GM21786 (cell line): Measurements from ENCODE around the gene OBSCN.
A peak's percentile ranks its signal among the peaks of the same experiment; 100 is the strongest.

Experiments used
- ATAC-seq: cut with Tn5 transposase; IDR thresholded peaks from one replicate; pipeline ENCODE4 v1.9.1; 2021; ENCODE audit not compliant: unreplicated experiment

OBSCN gene, protein sequence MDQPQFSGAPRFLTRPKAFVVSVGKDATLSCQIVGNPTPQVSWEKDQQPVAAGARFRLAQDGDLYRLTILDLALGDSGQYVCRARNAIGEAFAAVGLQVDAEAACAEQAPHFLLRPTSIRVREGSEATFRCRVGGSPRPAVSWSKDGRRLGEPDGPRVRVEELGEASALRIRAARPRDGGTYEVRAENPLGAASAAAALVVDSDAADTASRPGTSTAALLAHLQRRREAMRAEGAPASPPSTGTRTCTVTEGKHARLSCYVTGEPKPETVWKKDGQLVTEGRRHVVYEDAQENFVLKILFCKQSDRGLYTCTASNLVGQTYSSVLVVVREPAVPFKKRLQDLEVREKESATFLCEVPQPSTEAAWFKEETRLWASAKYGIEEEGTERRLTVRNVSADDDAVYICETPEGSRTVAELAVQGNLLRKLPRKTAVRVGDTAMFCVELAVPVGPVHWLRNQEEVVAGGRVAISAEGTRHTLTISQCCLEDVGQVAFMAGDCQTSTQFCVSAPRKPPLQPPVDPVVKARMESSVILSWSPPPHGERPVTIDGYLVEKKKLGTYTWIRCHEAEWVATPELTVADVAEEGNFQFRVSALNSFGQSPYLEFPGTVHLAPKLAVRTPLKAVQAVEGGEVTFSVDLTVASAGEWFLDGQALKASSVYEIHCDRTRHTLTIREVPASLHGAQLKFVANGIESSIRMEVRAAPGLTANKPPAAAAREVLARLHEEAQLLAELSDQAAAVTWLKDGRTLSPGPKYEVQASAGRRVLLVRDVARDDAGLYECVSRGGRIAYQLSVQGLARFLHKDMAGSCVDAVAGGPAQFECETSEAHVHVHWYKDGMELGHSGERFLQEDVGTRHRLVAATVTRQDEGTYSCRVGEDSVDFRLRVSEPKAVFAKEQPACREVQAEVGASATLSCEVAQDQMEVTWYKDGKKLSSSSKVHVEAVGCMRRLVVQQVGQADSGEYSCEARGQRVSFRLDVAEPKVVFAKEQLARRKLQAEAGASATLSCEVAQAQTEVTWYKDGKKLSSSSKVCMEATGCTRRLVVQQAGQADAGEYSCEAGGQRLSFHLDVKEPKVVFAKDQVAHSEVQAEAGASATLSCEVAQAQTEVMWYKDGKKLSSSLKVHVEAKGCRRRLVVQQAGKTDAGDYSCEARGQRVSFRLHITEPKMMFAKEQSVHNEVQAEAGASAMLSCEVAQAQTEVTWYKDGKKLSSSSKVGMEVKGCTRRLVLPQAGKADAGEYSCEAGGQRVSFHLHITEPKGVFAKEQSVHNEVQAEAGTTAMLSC (N-terminal part only)

DNA sequence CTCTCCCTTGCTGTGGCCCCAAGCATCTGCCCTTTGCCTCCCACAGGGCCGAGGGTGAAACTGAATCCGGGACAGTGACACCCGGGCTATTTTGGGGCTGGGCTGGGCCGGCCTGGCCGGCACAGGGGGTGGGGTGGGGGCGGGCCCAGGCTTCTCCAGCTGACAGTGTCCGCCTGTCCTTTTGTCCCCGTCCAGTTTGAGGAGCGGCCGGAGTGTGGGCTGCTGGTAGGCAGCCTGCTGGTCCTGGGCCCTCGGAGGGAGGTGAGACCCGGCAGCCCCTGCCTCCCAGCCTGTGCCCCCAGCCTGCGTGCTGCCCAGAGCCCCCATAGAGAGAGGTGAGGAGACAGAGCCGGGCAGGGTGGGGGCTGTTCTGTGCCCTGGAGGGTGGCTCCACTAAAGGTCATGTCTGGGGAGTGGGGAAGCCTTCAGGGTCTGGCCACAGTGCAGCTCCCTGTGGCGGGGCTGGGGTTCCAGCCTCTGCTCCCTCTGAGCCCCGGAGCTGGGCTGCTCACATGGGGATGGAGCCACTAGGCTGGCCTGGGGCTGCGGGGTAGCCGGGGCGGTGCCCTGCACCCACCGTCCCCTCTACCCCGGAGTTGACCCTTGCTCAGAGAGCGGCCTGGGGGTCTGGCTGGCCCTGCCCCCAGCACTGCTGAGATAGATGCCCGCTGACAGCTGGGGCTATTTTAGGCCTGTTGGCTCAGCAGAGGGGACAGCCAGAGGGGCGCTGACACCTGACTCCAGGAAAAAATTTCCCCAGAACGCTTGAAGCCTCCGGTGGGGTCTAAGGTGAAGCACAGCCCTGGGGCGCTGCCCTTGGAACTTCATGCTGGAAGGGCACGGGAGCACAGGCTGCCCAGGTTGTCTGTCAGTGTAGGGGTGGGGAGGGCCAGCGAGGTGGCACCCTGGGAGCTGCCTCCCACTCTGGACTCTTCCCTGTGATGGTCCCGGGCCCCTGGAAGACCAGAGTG is at the start of gene OBSCN:
Gene OBSCN (plus strand): TSS at position 194 of the 971 bp plus-strand sequence. CDS start 3,740 bp downstream, outside the sequence.
- ATAC-seq = no peak

DNA sequence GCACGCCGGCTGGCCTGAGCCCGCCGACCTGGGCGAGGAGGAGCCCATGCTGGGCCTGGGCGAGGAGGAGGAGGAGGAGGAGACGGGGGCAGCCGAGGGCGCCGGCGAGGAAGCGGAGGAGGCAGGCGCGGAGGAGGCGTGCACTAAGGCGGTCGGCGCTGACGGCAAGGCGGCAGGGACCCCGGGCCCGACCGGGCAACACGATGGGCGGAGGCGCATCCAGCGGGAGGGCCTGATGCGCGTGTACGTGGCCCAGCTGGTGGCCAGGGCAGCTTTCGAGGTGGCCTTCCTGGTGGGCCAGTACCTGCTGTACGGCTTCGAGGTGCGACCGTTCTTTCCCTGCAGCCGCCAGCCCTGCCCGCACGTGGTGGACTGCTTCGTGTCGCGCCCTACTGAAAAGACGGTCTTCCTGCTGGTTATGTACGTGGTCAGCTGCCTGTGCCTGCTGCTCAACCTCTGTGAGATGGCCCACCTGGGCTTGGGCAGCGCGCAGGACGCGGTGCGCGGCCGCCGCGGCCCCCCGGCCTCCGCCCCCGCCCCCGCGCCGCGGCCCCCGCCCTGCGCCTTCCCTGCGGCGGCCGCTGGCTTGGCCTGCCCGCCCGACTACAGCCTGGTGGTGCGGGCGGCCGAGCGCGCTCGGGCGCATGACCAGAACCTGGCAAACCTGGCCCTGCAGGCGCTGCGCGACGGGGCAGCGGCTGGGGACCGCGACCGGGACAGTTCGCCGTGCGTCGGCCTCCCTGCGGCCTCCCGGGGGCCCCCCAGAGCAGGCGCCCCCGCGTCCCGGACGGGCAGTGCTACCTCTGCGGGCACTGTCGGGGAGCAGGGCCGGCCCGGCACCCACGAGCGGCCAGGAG is 49.5 kb upstream of the OBSCN start:
- no peak for ATAC-seq

DNA sequence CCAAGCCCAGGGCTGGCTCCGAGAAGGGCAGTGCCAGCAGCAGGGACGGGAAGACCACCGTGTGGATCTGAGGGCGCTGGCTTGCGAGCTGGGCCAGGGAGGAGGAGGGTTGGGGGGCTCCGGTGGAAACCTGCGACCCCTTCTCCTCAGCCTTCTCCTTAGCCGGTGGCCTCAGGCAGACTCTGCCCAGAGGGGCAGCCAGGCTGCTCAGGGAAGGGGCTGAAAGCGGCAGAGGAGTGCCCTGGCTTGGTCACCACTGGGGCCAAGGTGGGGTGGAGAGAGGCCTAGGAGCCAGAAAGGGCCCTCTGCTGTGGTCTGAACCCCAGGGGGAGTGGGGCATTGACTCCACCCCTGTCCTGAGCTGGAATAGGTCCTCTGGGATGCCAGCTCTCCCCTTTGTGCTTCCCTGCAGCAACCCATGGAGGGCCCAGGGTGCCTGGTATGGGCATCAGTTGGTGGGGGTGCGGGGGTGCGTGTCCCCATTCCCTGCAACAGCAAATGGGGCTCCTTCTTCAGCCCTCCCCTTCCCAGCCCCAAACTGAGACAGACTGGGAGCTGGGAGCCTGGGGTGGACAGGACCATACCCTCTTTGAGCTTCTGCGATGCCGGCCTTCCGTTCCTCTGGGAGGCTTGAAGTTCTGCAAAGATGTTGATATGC is 48.7 kb upstream of the OBSCN start:
- no peak for ATAC-seq

DNA sequence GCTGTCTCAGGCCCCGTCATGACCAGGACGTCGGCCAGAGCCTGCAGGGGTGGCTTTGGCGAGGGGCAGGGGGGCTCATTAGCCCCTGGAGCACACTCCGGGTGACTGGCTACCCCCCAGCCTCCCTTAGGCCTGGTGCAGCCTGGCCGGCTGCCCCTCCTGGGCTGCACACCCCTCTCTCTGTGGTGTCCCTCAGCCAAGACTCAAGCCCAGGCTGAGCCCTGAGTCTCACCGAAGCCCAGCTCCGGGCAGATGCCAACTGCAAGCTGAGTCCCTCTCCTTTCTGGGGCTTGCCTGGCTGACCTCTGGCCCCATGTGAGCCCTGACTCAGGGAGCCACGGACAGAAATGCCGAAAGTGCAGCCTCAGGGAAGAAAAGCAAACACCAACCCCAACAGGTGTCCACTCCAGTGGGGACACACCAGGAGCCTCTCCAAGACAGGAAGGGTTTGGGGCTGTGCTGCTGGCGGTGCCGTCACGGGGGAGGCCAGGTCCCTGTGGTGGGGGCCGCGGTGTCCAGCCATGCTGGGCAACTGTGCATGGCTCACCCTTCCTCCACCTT is 47.6 kb upstream of the OBSCN start:
- no peak for ATAC-seq

DNA sequence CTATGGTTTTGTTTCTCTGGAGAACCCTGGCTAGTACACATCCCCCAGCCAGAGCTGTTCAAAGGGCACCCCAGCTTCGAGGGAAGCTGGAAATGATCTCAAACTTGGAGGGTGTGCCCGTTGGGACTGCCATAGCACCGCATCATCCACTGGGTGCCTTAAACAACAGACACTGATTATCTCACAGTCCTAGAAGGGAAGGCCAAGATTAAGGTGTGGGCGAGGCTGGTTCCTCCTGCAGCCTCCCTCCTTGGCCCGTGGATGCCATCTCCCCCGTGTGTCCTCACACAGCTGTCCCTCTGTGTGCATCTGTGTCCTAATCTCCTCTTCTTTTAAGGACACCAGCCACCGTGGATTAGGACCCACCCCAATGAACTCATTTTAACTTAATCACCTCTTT is 46.5 kb upstream of the OBSCN start:
- no peak for ATAC-seq

DNA sequence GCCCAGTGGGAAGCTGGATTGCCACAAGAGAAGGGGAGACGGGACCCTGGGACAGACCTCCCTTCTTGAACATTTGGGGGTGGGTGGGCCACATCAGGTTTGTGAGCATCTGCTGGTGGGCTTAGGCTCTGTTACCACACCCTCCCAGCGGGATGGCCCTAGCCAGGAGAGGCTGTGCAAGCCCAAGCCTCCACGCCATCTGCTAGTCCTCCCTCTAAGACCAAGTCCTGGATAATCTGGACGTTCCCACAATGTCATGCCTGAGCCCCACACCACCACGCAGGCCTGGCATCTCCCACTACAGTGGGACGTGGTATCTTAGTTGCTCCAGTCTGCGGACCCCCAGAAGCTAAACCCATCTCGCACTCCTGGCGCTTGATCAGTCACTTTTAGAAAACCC is 46.0 kb upstream of the OBSCN start:
- ATAC-seq = no peak

DNA sequence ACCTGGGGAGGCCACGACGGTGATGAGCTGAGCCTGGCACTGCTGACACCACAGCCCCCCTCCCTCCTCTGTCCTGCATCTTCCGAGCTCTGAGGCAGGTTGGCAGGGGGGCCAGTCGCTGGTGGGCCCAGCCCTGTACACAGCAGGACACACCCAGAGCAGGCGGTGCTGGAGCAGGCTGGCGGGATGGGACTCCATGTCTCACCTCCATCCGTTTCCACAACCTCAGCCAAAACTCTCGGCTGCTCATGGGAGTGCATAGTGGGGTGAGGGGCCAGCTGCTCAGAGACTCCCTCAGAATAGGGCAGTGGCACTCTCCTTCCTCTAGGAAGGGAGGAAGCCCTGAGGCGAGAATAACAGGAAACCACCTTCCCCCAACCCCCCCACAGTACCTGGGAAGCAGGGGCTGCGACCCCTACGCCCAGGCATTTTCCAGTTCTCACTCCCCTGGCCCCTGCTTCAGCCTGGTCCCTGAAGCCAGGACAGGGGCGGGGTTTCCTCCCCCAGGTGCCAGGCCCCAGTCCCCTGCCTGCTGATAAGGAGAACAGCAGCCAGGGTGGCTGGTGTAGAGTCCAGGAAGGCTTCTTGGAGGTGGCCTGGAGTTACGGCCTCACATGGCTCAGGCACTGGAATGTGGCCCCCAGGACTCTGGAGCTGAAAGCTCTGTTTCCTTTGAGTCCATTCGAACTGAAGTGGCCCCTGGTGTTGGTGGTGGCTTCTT is 45.4 kb upstream of the OBSCN start:
- no peak for ATAC-seq

DNA sequence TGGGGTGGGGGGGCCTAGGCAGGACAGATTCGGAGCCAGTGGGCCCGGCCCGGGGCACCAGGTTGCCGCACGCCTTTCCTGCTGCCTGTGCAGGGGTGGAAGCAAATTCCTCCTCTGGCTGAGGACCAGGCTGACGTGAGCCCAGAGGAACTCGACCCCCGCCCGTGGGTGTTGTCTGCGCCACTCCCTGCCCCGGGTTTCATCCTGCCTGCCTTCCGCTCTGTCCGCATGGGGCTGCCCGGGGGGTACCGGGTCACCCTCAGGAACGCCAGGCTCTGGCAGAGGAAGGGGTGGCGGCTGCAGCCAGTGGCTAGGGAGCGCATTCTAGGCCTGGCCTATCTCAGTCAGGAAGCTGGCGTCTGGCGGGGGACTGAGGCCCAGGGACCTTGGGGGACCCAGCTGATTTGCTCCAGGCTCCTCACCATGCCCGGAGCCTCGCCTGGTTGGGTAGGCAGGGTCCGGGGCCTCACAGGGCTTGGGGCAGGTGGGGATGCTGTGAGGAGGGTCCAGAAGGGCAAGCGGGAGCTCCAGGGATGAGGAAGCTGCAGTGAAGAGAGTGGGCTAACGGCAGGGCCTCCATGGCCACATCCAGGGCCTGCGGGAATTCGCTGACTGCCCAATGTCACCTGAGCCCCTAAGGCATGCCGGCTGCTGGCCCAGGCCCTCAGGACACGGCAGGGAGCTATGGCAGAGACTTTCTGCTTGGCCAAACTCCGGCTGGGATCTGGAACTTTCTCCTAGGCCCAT is 44.7 kb upstream of the OBSCN start:
- ATAC-seq = no peak

DNA sequence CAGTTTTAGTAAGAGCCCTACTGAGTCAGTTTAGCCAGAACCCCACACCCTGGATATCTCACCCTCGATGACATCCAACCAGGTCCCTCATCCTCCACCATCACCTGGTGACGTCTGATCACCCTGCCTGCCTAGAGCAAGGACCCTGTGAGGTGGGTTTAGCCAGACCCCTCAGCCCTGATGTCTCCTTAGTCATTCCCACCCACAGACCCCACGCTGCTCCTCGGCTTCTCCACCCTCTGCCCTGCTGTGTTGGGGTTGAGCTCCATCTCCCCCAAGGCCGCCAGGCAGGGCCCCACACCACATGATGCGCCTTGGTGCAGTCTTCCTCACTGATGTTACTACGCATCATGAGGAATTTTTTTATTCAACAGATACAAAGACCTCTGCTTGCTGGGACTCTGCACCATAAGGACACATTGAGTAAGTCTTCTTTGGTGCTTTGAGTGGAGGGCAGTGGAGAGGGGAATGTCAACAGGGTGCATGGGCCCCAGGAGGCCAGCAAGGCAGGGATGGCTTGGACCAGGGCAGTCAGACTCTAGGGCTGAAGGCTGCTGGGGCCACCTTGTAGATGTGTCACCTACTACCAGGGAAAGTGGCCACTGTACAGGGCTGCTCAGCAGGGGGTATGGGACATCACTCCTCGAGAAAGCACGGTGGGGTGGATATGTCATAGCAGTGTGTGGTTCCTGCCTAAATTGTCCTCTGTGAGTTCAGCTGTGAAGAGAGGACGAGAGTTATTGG is 43.9 kb upstream of the OBSCN start:
- no peak for ATAC-seq

DNA sequence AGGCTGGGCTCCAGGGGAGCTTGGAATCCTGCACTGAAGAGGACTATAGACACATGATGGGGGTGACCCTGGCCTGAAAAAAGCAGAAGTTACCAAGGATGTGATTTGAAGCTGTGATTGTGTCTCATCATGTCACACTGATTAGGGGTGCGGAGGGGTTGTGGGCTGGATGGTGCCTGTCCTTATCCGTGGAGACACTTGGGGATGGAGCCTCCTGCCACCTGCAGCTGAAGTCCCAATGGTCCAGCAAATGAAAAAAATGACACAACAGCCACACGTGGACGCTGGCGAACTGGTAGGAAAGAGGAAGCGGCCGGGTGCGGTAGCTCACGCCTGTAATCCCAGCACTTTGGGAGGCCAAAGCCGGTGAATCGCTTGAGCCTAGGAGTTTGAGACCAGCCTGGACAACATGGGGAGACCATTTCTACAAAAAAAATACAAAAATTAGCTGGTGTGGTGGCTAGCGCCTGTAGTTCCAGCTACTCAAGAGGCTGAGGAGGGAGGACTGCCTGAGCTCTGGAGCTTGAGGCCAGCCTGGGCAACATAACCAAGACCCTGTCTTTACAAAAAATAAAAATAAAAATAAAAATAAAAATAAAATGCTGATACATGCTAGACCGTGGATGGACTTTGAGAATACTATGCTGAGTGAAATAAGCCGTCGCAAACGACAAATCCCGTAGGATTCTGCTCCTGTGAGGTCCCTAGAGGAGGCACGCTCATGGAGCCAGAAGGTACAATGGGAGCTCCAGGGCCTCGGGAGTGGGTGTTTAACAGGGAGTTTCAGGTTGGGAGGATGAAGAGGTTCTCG is 43.1 kb upstream of the OBSCN start:
- no peak for ATAC-seq

DNA sequence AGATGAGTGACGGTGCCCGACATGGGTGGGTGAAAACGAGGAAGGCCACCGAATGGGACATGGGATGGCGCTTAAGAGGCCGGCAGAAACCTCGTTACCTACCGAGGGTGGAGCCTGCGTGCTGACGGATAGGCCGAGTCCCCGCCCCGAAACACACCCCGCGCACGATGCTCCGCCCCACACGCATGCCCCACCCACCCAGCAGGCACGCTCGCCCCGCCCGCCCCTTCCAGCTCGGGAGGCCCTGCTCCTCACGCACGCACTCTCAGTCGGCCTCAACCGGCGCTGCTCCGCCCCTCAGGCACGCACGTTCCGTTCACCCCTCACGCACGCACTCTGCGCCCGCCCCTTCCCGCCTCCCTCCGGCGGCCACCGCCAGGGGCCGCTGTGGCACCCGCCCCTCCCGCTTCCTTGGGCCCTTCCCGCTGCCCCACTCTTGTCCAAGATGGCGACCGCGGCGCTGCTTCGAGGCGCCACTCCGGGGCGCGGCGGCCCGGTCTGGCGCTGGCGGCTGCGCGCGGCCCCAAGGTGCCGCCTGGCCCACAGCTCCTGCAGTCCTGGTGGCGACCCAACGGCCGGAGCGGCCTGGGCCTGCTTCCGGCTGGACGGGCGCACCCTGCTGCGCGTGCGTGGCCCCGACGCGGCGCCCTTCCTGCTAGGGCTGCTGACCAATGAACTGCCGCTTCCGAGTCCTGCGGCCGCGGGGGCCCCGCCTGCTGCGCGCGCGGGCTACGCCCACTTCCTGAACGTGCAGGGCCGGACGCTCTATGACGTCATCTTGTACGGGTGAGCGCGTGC is 42.3 kb upstream of the OBSCN start, which contains the start of gene IBA57:
Gene IBA57 (plus strand): TSS at position 433 of the 798 bp plus-strand sequence. CDS start 13 bp downstream, at position 446.
- peak; percentile 81 for ATAC-seq

DNA sequence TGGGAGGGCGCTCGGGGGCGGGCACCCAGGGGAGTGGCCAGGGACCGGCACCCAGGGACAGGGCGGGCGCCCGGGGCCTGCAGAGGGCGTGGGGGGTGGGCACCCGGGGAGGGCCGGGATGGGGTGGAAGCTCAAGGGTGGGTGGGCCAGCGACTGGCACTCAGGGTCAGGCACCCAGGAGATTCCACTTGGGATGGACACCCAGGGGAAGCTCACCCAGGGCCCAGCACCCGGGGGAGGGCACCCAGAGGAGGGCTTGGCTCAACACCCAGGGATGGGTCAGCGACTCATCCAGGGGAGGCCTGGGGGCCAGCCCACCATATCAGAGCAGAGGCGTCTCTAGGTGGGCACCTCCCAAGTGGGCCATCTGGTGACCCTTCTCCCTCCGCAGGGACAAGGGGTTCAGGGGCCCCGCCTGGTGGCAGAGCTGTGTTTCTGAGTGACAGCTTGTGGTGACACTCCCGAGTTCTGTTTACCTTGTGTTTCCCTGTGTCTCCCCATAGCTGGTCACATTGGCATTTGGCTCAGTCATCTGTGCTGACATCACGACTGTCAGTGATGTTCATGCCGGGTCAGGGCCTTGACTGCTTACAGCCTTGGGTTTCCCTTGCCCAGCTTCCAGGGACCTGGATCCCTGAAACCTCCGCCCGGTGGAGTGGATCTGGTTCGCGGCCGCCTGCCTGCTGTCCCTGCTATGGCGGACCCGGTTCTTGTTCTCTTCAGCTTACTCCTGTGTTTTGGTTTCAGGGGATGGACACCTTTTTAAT is 41.5 kb upstream of the OBSCN start:
- ATAC-seq = peak; percentile 23

DNA sequence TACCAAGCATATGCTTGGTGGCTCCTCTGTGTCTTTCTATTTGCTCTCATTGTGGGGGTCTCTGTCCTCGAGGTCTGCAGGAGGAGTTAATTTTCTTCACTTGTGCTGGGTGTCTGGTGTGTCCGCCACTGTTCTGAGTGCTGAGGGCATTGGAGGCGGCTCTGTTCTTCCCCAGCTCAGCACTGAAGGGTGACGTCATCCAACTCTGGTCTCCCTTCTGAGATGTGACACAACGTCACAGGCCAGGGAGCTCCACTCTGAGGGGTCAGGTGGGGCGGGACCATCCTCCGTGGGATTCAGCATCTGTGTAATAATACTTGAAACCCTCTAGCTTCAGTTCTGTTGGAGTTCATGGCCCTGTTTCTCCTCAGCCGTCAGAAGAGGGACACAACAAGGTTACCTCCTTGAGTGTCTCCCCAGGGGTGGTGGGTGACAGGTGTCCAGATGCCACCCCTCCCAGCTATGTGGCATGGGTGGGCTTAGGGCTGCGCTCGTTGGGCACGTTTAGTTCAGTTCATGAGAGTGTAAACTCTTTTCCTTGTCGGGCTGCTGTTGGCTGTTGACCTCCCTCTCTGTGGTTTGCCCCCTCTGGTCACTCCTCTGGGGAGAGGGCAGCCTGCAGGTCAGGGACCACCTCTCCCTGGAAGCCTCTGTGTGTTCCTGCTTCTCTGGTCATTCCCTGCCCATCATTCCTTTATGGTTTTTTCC is 39.1 kb upstream of the OBSCN start:
- ATAC-seq = no peak
